HepG2 (cell line): ENCODE data around the gene ACSM3.

Experiments
- DNMT1 ChIP-seq: sonication (generic); formaldehyde crosslinking; IDR thresholded peaks from 2 replicates; pipeline ENCODE4 v1.5.1; 2020; ENCODE audit warnings: mild to moderate bottlenecking, missing genetic modification reagents
- FOSL1 ChIP-seq: sonication (generic); formaldehyde crosslinking; IDR thresholded peaks from 2 replicates; pipeline ENCODE4 v1.9.0; 2021; ENCODE audit warnings: missing genetic modification reagents, borderline replicate concordance
- GATAD2A ChIP-seq: IDR thresholded peaks from 2 replicates; pipeline ENCODE4 v1.6.1; 2016
- KAT7 ChIP-seq: IDR thresholded peaks from 2 replicates; pipeline ENCODE4 v1.6.1; 2018; ENCODE audit warnings: borderline replicate concordance, missing compliant biosample characterization
- NFE2L1 ChIP-seq: sonication (generic); formaldehyde crosslinking; IDR thresholded peaks from 2 replicates; pipeline ENCODE4 v1.4.0; 2020; ENCODE audit warnings: missing genetic modification reagents, mild to moderate bottlenecking, borderline replicate concordance
- POLR2A ChIP-seq, 2 experiments: IDR thresholded peaks; 2 replicates each; pipeline ENCODE4 v1.6.1; 2011; ENCODE audit warnings: low read depth in 2 of 2, low read length in 2 of 2, mild to moderate bottlenecking in 1 of 2, moderate library complexity in 1 of 2; ENCODE audit not compliant: insufficient read depth in 1 of 2
- ZBTB7B ChIP-seq: sonication (generic); formaldehyde crosslinking; IDR thresholded peaks from 2 replicates; pipeline ENCODE4 v1.4.0; 2020; ENCODE audit warnings: missing genetic modification reagents
- ZFP37 ChIP-seq: sonication (generic); formaldehyde crosslinking; IDR thresholded peaks from 2 replicates; pipeline ENCODE4 v1.4.0; 2020; ENCODE audit warnings: missing genetic modification reagents, borderline replicate concordance
- ZNF431 ChIP-seq: sonication (generic); formaldehyde crosslinking; IDR thresholded peaks from 2 replicates; pipeline ENCODE4 v1.9.0; 2022; ENCODE audit warnings: missing genetic modification reagents, low read depth, mild to moderate bottlenecking, borderline replicate concordance
- TF ChIP-seq, protein P1 (sequence below): sonication (generic); formaldehyde crosslinking; IDR thresholded peaks from 2 replicates; pipeline ENCODE4 v1.4.0; 2020; ENCODE audit warnings: low read depth, missing genetic modification reagents
- TF ChIP-seq, protein P2 (sequence below): sonication (generic); formaldehyde crosslinking; IDR thresholded peaks from 2 replicates; pipeline ENCODE4 v1.5.0; 2020; ENCODE audit warnings: mild to moderate bottlenecking, missing genetic modification reagents, moderate library complexity
- TF ChIP-seq, protein P3 (sequence below): sonication (generic); formaldehyde crosslinking; IDR thresholded peaks from 2 replicates; pipeline ENCODE4 v1.4.0; 2020; ENCODE audit warnings: missing genetic modification reagents
- TF ChIP-seq, protein P4 (sequence below): sonication (generic); formaldehyde crosslinking; IDR thresholded peaks from 2 replicates; pipeline ENCODE4 v1.8.0; 2022; ENCODE audit warnings: mild to moderate bottlenecking, missing genetic modification reagents, borderline replicate concordance

DNA sequence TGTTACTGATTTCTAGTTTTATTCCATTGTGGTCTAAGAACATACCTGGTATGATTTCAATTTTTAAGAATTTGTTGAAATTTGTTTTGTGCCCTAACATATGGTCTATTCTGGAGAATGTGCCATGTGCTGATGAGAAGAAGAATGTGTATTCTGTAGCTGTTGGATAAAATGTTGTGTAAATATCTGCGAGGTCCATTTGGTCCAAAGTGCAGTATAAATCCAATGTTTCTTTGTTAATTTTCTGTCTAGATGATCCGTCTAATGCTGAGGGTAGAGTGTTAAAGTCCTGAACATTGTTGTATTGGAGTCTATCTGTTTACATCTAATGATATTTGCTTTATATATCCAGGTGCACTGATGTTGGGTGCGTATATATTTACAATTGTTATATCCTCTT lies 9.9 kb downstream of the ACSM3 start:
- TF ChIP-seq, protein P1, sequence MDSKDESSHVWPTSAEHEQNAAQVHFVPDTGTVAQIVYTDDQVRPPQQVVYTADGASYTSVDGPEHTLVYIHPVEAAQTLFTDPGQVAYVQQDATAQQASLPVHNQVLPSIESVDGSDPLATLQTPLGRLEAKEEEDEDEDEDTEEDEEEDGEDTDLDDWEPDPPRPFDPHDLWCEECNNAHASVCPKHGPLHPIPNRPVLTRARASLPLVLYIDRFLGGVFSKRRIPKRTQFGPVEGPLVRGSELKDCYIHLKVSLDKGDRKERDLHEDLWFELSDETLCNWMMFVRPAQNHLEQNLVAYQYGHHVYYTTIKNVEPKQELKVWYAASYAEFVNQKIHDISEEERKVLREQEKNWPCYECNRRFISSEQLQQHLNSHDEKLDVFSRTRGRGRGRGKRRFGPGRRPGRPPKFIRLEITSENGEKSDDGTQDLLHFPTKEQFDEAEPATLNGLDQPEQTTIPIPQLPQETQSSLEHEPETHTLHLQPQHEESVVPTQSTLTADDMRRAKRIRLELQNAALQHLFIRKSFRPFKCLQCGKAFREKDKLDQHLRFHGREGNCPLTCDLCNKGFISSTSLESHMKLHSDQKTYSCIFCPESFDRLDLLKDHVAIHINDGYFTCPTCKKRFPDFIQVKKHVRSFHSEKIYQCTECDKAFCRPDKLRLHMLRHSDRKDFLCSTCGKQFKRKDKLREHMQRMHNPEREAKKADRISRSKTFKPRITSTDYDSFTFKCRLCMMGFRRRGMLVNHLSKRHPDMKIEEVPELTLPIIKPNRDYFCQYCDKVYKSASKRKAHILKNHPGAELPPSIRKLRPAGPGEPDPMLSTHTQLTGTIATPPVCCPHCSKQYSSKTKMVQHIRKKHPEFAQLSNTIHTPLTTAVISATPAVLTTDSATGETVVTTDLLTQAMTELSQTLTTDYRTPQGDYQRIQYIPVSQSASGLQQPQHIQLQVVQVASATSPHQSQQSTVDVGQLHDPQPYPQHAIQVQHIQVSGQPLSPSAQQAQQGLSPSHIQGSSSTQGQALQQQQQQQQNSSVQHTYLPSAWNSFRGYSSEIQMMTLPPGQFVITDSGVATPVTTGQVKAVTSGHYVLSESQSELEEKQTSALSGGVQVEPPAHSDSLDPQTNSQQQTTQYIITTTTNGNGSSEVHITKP (CRISPR knock-in tag): no peak
- TF ChIP-seq, protein P2, sequence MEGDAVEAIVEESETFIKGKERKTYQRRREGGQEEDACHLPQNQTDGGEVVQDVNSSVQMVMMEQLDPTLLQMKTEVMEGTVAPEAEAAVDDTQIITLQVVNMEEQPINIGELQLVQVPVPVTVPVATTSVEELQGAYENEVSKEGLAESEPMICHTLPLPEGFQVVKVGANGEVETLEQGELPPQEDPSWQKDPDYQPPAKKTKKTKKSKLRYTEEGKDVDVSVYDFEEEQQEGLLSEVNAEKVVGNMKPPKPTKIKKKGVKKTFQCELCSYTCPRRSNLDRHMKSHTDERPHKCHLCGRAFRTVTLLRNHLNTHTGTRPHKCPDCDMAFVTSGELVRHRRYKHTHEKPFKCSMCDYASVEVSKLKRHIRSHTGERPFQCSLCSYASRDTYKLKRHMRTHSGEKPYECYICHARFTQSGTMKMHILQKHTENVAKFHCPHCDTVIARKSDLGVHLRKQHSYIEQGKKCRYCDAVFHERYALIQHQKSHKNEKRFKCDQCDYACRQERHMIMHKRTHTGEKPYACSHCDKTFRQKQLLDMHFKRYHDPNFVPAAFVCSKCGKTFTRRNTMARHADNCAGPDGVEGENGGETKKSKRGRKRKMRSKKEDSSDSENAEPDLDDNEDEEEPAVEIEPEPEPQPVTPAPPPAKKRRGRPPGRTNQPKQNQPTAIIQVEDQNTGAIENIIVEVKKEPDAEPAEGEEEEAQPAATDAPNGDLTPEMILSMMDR: no peak
- TF ChIP-seq, protein P3, sequence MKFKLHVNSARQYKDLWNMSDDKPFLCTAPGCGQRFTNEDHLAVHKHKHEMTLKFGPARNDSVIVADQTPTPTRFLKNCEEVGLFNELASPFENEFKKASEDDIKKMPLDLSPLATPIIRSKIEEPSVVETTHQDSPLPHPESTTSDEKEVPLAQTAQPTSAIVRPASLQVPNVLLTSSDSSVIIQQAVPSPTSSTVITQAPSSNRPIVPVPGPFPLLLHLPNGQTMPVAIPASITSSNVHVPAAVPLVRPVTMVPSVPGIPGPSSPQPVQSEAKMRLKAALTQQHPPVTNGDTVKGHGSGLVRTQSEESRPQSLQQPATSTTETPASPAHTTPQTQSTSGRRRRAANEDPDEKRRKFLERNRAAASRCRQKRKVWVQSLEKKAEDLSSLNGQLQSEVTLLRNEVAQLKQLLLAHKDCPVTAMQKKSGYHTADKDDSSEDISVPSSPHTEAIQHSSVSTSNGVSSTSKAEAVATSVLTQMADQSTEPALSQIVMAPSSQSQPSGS: no peak
- TF ChIP-seq ZFP37 (CRISPR knock-in tag) (no peak), POLR2A (IDR thresholded peaks at IDR 0.05; ENCODE audit: insufficient read depth in 1 of 2, low read depth in 2 of 2, low read length in 2 of 2) (no peak), NFE2L1 (CRISPR knock-in tag) (no peak), ZBTB7B (CRISPR knock-in tag) (no peak), DNMT1 (CRISPR knock-in tag) (no peak), ZNF431 (no peak), FOSL1 (CRISPR knock-in tag) (no peak), GATAD2A (CRISPR knock-in tag) (no peak), KAT7 (no peak)
- TF ChIP-seq, protein P4, sequence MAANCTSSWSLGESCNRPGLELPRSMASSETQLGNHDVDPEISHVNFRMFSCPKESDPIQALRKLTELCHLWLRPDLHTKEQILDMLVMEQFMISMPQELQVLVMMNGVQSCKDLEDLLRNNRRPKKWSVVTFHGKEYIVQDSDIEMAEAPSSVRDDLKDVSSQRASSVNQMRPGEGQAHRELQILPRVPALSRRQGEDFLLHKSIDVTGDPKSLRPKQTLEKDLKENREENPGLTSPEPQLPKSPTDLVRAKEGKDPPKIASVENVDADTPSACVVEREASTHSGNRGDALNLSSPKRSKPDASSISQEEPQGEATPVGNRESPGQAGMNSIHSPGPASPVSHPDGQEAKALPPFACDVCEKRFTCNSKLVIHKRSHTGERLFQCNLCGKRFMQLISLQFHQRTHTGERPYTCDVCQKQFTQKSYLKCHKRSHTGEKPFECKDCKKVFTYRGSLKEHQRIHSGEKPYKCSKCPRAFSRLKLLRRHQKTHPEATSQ: no peak
